ENCODE data around the gene EGR1.

The EGR1 gene

GRCh38 chr5:138453590-138453989, 11.7 kb upstream of the EGR1 start:
- DNase-seq (ENCODE audit: low read depth), result no peak

GRCh38 chr5:138454121-138454520, 11.2 kb upstream of the EGR1 start:
- no peak for DNase-seq (ENCODE audit: low read depth)

GRCh38 chr5:138455232-138455930, 9.9 kb upstream of the EGR1 start:
- no peak for DNase-seq (ENCODE audit: low read depth)

- DNase-seq (ENCODE audit: low read depth), result no peak
Measured at GRCh38 chr5:138457531-138458275, 7.6 kb upstream of the EGR1 start.

GRCh38 chr5:138458384-138458783, 6.9 kb upstream of the EGR1 start:
- no peak for DNase-seq (ENCODE audit: low read depth)

GRCh38 chr5:138458856-138459255, 6.4 kb upstream of the EGR1 start:
- DNase-seq (ENCODE audit: low read depth), result no peak

GRCh38 chr5:138459311-138459933, 5.9 kb upstream of the EGR1 start:
- peak; percentile 65 for DNase-seq (ENCODE audit: low read depth)

- DNase-seq (ENCODE audit: low read depth), result no peak
Measured at GRCh38 chr5:138460032-138460693, 5.1 kb upstream of the EGR1 start.

- DNase-seq (ENCODE audit: low read depth), result no peak
Measured at GRCh38 chr5:138461343-138462125, 3.7 kb upstream of the EGR1 start.

GRCh38 chr5:138463419-138464007, 1.8 kb upstream of the EGR1 start:
- DNase-seq (ENCODE audit: low read depth), result no peak

- DNase-seq (ENCODE audit: low read depth), result peak; percentile 92
Measured at GRCh38 chr5:138464008-138464387, 1.3 kb upstream of the EGR1 start.

- DNase-seq (ENCODE audit: low read depth), result peak; percentile 91
Measured at GRCh38 chr5:138464388-138465260, 655 bp upstream of the EGR1 start.

- DNase-seq (ENCODE audit: low read depth), result no peak
Measured at GRCh38 chr5:138466125-138466899, 1.0 kb downstream of the EGR1 start.

- DNase-seq (ENCODE audit: low read depth), result no peak
Measured at GRCh38 chr5:138466900-138467710, 1.8 kb downstream of the EGR1 start.

GRCh38 chr5:138467711-138468132, 2.4 kb downstream of the EGR1 start:
- DNase-seq (ENCODE audit: low read depth), result no peak

GRCh38 chr5:138468133-138468965, 3.1 kb downstream of the EGR1 start:
- DNase-seq (ENCODE audit: low read depth), result no peak

GRCh38 chr5:138468966-138469539, 3.8 kb downstream of the EGR1 start:
- no peak for DNase-seq (ENCODE audit: low read depth)

Data from activated T-helper 1 cell treated with Interleukin-2 at 50 U/mL for 16 hours (primary cell).